A673 (cell line): ENCODE measurements around the gene F11R. TPM values are rescaled to one million over a fixed set of nuclear protein-coding genes. Genes with fewer than 3 reads are reported as not detected.
"Not testable (repeated sequence)": the region's sequence is repeated elsewhere in the genome, so short reads cannot be mapped to it uniquely, and the experiment has no call there.

Experiments
- BruUV-seq: library from RNA; stranded (reverse); fragments of 400-500 nt; replicated peaks from 2 replicates; lab custom pipeline; 2021; lab: Mats Ljungman, UMichigan
- CTCF ChIA-PET: fragments of 300-600 bp; sonication (Branson Sonifier 250); formaldehyde crosslinking; loops from one replicate; lab custom pipeline; 2022; ENCODE audit warnings: antibody characterized with exemption; lab: Charles Lee
- POLR2A ChIA-PET: fragments of 300-600 bp; sonication (Branson Sonifier 250); formaldehyde crosslinking; loops from one replicate; lab custom pipeline; 2022; ENCODE audit warnings: antibody characterized with exemption; ENCODE audit not compliant: low non-redundant PET; lab: Charles Lee
- DNase-seq: peaks from one replicate; pipeline ENCODE4 v3.0.0-alpha.2; 2015; ENCODE audit warnings: low spot score
- H3K27ac ChIP-seq: fragments of 200-600 bp; sonication (generic); 2 replicates; pipeline ENCODE4 v1.5.1; 2016; ENCODE audit warnings: mixed run types, low read depth, mild to moderate bottlenecking, mixed read lengths, antibody characterized with exemption, low read length; ENCODE audit not compliant: poor library complexity, severe bottlenecking
- H3K27me3 ChIP-seq: fragments of 200-600 bp; sonication (generic); replicated peaks from 2 replicates; pipeline ENCODE4 v1.6.1; 2017; ENCODE audit warnings: mixed run types, low read depth, mild to moderate bottlenecking, mixed read lengths, antibody characterized with exemption, low read length; ENCODE audit not compliant: insufficient read depth, poor library complexity
- H3K36me3 ChIP-seq: fragments of 200-600 bp; sonication (generic); 2 replicates; pipeline ENCODE4 v1.6.1; 2016; ENCODE audit warnings: mixed run types, mild to moderate bottlenecking, mixed read lengths, antibody characterized with exemption, low read length; ENCODE audit not compliant: insufficient read depth, poor library complexity, severe bottlenecking
- H3K4me1 ChIP-seq: fragments of 200-600 bp; sonication (generic); 2 replicates; pipeline ENCODE4 v1.6.1; 2017; ENCODE audit warnings: mixed run types, mild to moderate bottlenecking, mixed read lengths, antibody characterized with exemption, low read length; ENCODE audit not compliant: insufficient read depth, poor library complexity, severe bottlenecking
- H3K4me3 ChIP-seq: fragments of 200-600 bp; sonication (generic); 2 replicates; pipeline ENCODE4 v1.5.1; 2016; ENCODE audit warnings: low read depth, mixed run types, mild to moderate bottlenecking, mixed read lengths, low read length; ENCODE audit not compliant: poor library complexity, severe bottlenecking
- H3K9me3 ChIP-seq: fragments of 200-600 bp; sonication (generic); 2 replicates; pipeline ENCODE4 v1.6.1; 2016; ENCODE audit warnings: mixed run types, low read depth, mild to moderate bottlenecking, mixed read lengths, antibody characterized with exemption, low read length; ENCODE audit not compliant: poor library complexity, severe bottlenecking
- EZH2 ChIP-seq: fragments of 200-600 bp; sonication (generic); IDR thresholded peaks from 2 replicates; pipeline ENCODE4 v1.6.1; 2017; ENCODE audit warnings: borderline replicate concordance, low read depth, mild to moderate bottlenecking, mixed read lengths, antibody characterized with exemption, low read length; ENCODE audit not compliant: poor library complexity, severe bottlenecking
- intact Hi-C: fragments of 100-400 bp; cut with micrococcal nuclease; formaldehyde crosslinking; loops from one replicate; pipeline ENCODE4 v1.10.0; 2022; ENCODE audit not compliant: unreplicated experiment
- total RNA-seq: library from RNA; stranded (reverse); gene quantifications from 2 replicates; pipeline ENCODE4 v1.2.3, GENCODE V29; 2021
- TF ChIP-seq, protein P1 (sequence below): fragments of 300-800, 200-600 bp; sonication (generic); conservative IDR thresholded peaks from 2 replicates; pipeline ENCODE4 v1.5.1; 2017; ENCODE audit warnings: low read depth, mild to moderate bottlenecking, antibody characterized with exemption, low read length, moderate library complexity, mixed read lengths

The F11R gene
- total RNA-seq, 1 experiment from 2014 or later = 2.3 TPM

DNA sequence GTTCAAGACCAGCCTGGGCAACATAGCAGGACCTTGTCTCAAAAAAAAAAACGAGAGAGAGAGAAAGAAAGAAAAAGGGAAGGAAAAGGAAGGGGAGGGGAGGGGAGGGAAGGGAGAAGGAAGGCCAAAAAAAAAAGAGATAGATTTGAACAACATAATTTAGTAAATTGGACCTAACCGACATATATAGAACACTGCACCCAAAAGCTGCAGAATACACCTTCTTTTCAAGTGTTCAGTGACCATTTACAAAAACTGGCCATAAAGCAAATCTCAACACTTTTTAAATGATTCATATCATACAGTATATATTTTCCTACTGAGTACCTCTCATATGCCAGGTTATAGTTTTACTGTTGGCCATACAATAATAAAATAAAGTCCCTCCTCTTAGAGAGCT, 10.9 kb upstream of the F11R start:
- Histone ChIP-seq H3K27ac (no peak overlapping the region), H3K36me3 (no peaks in the 10 kb centered on the region), H3K9me3 (no peaks in the 10 kb centered on the region), H3K27me3 (no peaks in the 10 kb centered on the region), H3K4me3 (no peak overlapping the region), H3K4me1 (no peaks in the 10 kb centered on the region)
- no peak for DNase-seq
- intact Hi-C loops = no loop called here
- ChIA-PET POLR2A (no interaction called here), CTCF (no interaction called here)
- BruUV-seq = no TSS peak
- TF ChIP-seq, protein P1, sequence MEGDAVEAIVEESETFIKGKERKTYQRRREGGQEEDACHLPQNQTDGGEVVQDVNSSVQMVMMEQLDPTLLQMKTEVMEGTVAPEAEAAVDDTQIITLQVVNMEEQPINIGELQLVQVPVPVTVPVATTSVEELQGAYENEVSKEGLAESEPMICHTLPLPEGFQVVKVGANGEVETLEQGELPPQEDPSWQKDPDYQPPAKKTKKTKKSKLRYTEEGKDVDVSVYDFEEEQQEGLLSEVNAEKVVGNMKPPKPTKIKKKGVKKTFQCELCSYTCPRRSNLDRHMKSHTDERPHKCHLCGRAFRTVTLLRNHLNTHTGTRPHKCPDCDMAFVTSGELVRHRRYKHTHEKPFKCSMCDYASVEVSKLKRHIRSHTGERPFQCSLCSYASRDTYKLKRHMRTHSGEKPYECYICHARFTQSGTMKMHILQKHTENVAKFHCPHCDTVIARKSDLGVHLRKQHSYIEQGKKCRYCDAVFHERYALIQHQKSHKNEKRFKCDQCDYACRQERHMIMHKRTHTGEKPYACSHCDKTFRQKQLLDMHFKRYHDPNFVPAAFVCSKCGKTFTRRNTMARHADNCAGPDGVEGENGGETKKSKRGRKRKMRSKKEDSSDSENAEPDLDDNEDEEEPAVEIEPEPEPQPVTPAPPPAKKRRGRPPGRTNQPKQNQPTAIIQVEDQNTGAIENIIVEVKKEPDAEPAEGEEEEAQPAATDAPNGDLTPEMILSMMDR = no peak
- TF ChIP-seq EZH2 = no peak

DNA sequence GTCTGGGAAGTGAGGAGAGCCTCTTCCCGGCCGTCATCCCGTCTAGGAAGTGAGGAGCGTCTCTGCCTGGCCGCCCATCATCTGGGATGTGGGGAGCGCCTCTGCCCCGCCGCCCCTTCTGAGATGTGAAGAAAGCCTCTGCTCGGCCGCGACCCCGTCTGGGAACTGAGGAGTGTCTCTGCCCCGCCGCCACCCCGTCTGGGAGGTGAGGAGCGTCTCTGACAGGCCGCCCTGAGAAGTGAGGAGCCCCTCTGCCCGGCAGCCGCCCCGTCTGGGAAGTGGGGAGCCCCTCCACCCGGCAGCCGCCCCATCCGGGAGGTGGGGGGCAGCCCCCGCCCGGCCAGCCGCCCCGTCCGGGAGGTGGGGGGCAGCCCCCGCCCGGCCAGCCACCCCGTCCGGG, 8.5 kb upstream of the F11R start:
- H3K9me3 ChIP-seq, H3K4me3 ChIP-seq, H3K27ac ChIP-seq, H3K4me1 ChIP-seq, CTCF ChIA-PET, POLR2A ChIA-PET, H3K27me3 ChIP-seq, BruUV-seq, intact Hi-C loops, H3K36me3 ChIP-seq, DNase-seq: not testable (repeated sequence)

DNA sequence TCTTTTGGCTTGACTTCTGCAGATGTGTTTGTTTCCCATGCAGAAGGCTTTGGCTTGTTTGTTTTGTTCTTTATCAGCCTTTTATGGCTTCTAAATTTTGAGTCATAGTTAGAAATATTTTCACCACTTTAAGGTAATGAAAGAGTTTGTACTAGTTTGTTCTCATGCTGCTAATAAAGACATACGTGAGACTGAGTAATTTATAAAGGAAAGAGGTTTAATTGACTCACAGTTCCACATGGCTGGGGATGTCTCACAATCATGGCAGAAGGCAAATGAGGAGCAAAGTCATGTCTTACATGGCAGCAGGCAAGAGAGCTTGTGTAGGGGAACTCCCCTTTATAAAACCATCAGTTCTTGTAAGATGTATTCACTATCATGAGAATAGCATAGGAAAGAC, 6.0 kb upstream of the F11R start:
- DNase-seq, BruUV-seq, H3K4me1 ChIP-seq, H3K36me3 ChIP-seq, H3K27ac ChIP-seq, H3K27me3 ChIP-seq, H3K9me3 ChIP-seq, intact Hi-C loops, H3K4me3 ChIP-seq: not testable (repeated sequence)
- POLR2A ChIA-PET = interaction anchor here (0.7 kb wide), 1 partner anchor 27 kb away, joined by 9 read pairs; no protein-coding TSS in a partner anchor
- CTCF ChIA-PET = interaction anchor here (0.7 kb wide), 1 partner anchor 29 kb away, joined by 5 read pairs; no protein-coding TSS in a partner anchor

DNA sequence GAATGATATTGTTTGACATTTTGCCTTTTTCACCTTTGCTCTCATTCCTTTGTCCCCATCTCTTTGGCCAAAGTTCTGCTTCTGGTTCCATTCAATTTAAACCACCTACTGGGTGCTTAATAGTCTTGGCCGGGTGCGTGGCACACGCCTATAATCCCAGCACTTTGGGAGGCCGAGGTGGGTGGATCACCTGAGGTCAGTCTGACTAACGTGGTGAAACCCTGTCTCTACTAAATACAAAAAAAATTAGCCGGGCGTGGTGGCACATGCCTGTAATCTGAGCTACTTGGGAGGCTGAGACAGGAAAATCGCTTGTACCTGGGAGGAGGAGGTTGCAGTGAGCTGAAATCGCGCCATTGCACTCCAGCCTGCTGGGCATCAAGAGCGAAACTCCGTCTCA, 1.5 kb upstream of the F11R start:
- intact Hi-C loops, H3K36me3 ChIP-seq, H3K4me3 ChIP-seq, DNase-seq, H3K27ac ChIP-seq, BruUV-seq, H3K9me3 ChIP-seq, H3K4me1 ChIP-seq, POLR2A ChIA-PET, H3K27me3 ChIP-seq, CTCF ChIA-PET: not testable (repeated sequence)

DNA sequence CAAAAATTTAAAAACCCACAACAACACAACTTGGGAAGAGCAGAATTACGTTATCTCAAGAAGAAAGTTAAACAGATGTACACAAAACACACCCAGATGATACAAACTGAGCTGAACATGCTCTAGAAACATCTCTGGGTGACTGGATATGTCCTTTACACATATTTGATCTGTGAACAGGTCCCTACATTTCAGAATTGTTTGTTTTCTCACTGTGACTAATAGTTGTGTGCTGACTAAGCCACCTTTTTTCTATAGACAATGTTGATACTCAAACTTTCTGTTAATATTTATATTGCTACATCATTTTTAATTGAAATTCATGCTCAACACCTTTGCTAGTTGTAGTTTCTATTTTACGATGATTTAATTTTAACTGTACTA, 1.0 kb upstream of the F11R start:
- peak overlapping the region; percentile 60 for H3K4me3 ChIP-seq
- intact Hi-C loops = no loop called here

More for the DNA sequence above, 1.0 kb upstream of the F11R start:
- DNase-seq = no peak
- no peaks in the 10 kb centered on the region for H3K9me3 ChIP-seq
- ChIA-PET POLR2A (no interaction called here), CTCF (interaction anchor here (0.6 kb wide), 1 partner anchor 36 kb away, joined by 4 read pairs; no protein-coding TSS in a partner anchor)
- H3K27ac ChIP-seq = no peak overlapping the region
- H3K36me3 ChIP-seq = no peaks in the 10 kb centered on the region
- peaks cover 9% of the 10 kb centered on the region for H3K27me3 ChIP-seq
- BruUV-seq = no TSS peak
- H3K4me1 ChIP-seq = peaks cover 9% of the 10 kb centered on the region
- TF ChIP-seq, protein P1 = no peak
